LNCaP clone FGC (cell line): ENCODE measurements around the gene SYNE4.

Experiments used
- DNase-seq: peaks from one replicate; pipeline ENCODE4 v3.0.0-alpha.2; 2011; ENCODE audit warnings: low read depth
- H3K4me3 ChIP-seq: 2 replicates; pipeline ENCODE4 v1.5.1; 2011; ENCODE audit warnings: mild to moderate bottlenecking, low read depth, low read length, control low read depth
- TF ChIP-seq, protein P1 (sequence below): IDR thresholded peaks from 2 replicates; pipeline ENCODE4 v1.5.1; 2012; ENCODE audit warnings: mild to moderate bottlenecking; ENCODE audit not compliant: control insufficient read depth, insufficient read depth; ENCODE audit errors: extremely low read depth

The SYNE4 gene, protein sequence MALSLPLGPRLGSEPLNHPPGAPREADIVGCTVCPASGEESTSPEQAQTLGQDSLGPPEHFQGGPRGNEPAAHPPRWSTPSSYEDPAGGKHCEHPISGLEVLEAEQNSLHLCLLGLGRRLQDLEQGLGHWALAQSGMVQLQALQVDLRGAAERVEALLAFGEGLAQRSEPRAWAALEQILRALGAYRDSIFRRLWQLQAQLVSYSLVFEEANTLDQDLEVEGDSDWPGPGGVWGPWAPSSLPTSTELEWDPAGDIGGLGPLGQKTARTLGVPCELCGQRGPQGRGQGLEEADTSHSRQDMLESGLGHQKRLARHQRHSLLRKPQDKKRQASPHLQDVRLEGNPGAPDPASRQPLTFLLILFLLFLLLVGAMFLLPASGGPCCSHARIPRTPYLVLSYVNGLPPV

DNA sequence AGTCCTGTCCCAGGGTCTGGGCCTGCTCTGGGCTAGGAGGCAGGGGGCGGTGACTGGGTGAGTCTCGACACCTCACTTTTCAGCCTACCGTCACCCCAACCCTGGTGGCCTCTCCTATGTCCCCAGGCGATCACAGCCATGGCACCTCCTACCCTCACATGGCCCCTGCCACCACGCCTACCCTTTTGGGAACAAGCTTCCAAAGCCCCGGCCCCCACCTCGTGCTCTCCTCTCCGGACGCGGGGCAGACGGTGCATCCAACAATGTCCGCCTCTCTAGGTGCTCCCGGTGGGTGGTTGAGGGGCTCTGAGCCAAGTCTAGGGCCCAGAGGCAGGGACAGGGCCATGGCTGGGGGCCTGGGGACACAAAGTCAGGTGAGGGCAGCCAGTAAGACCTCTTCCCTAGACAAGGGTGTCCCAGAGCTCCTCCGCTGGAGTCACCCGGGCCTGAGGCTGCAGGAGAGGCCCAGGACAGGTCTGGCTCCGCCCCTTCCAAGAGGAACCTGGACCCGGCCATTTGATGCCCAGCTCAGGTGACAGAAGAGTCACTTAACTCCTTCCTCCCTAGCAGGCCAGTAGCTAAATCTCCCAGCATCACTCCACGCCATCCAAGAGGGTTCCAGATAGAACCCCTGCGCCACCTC, at the start of gene SYNE4:
Gene SYNE4 (minus strand): TSS at position 478 of the 643 bp plus-strand sequence. CDS start 132 bp downstream, at position 346.
- peak; percentile 88 for DNase-seq
- TF ChIP-seq, protein P1, sequence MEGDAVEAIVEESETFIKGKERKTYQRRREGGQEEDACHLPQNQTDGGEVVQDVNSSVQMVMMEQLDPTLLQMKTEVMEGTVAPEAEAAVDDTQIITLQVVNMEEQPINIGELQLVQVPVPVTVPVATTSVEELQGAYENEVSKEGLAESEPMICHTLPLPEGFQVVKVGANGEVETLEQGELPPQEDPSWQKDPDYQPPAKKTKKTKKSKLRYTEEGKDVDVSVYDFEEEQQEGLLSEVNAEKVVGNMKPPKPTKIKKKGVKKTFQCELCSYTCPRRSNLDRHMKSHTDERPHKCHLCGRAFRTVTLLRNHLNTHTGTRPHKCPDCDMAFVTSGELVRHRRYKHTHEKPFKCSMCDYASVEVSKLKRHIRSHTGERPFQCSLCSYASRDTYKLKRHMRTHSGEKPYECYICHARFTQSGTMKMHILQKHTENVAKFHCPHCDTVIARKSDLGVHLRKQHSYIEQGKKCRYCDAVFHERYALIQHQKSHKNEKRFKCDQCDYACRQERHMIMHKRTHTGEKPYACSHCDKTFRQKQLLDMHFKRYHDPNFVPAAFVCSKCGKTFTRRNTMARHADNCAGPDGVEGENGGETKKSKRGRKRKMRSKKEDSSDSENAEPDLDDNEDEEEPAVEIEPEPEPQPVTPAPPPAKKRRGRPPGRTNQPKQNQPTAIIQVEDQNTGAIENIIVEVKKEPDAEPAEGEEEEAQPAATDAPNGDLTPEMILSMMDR = no peak
- peak within 1 kb of the TSS; percentile 92 for H3K4me3 ChIP-seq

DNA sequence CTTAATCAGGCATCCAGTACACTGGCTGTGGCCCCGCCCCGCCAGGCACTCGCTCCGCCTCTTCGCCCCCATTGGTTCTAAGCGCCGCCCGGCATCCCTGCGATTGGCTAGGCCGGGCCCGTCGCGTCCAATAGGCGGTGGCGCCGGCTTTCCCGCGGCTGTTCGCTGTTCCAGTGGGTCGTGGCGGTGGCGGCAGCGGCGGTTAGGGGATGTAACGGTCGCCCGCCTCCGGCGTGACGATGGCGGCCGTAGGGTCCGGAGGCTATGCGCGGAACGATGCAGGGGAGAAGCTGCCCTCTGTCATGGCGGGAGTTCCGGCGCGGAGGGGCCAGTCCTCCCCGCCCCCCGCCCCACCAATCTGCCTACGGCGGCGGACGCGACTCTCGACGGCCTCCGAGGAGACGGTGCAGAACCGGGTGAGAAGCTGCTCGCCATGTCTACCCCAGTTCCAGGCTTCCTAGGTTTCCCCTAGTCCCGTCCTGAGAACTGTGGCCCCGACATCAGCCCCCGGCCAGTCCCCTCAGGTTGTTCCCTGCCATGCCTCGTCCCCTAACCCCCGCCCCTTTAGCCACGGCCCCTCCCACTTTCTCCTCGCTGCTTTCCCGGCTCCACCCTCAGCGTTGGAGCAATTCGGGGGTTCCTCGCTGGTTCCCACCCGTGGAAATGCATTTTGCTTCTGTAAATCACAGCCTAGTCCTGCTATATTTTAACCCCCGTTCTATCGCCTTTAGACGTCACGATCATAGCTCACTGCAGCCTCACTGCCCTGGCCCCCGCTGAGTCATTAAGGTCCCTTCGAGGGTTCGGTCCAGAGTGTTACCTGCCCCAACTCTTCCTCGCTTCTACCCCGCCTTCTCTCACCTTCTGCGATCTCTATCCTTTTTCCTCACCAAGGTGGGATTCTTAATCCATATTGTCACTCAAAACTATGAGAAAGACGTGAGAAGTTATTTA, 46.4 kb upstream of the SYNE4 start, which contains the start of gene WDR62:
Gene WDR62 (plus strand): TSS at position 165 of the 954 bp plus-strand sequence. CDS start 75 bp downstream, at position 240.
- peak within 1 kb of the TSS; percentile 84 for H3K4me3 ChIP-seq
- TF ChIP-seq, protein P1 = no peak
- no peak for DNase-seq

DNA sequence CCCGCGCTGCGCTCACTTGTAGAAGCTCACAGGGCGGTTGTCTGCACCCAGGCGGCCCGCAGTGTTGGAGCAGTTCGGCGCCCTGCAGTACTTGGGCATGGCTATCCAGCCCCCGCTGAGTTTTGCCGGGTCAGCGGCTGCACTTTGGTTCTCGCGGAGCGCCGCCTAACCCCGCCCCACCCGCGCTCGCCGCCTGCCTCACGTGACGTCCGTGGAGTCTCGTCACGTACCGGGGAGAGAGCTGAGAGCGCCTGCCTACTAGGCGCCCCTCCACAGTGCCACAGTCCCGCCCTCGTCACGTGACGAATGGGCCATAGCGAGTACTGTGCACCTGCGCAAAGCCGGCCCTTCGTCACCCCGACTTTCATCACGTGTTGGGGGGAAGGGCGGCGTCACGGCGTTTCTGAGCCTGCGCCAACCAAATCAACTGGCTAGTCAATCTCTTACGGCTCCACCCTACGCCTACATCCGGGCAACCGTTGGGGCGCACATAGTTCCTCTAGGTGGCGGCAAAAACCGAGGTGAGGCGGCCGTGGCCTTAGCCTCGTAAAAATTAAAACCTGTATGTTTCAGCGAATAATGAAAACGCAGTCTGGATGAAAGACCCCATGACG, 45.6 kb upstream of the SYNE4 start, which contains the start of gene THAP8:
Gene THAP8 (minus strand): TSS at position 167 of the 614 bp plus-strand sequence. CDS start 68 bp downstream, at position 99.
- peak; percentile 98 for DNase-seq
- peak within 1 kb of the TSS; percentile 84 for H3K4me3 ChIP-seq
- TF ChIP-seq, protein P1 = peak; percentile 45

DNA sequence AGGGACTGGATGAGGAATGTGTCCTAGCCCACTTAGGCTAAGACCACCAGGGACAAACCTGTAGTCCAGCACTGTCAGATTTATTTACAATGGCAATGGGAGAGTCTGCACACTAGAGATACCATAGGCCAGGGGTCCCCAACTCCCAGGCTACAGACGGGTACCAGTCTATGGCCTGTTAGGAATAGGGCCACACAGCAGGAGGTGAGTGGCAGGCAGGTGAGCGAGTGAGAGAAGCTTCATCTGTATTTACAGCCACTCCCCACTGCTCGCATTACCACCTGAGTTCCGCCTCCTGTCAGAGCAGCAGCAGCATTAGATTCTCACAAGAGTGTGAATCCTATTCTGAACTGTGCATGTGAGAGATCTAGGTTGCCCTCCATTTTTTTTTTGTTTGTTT, 43.0 kb upstream of the SYNE4 start:
- TF ChIP-seq, protein P1 = no peak
- no peak for DNase-seq
- H3K4me3 ChIP-seq = no peak overlapping the region

DNA sequence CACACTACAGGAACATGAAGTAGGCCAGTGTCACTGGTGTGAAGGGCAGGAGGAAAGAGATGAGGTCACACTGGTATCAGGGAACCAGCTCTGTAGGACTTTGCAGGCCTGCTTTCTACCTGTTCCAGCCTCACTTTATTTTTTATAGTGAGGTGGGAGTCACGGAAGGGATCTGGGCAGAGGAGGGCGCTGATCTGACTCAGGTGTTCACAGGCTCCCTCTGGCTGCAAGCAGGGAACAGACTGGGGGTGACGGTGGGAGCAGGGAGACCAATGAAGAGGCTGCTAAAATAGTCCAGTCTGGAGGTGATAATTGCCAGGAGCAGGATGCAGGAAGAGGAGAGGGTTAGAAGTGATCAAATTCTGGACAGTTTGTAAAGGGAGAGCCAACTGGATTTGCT, 42.6 kb upstream of the SYNE4 start:
- no peak for DNase-seq
- TF ChIP-seq, protein P1 = no peak
- no peak overlapping the region for H3K4me3 ChIP-seq

DNA sequence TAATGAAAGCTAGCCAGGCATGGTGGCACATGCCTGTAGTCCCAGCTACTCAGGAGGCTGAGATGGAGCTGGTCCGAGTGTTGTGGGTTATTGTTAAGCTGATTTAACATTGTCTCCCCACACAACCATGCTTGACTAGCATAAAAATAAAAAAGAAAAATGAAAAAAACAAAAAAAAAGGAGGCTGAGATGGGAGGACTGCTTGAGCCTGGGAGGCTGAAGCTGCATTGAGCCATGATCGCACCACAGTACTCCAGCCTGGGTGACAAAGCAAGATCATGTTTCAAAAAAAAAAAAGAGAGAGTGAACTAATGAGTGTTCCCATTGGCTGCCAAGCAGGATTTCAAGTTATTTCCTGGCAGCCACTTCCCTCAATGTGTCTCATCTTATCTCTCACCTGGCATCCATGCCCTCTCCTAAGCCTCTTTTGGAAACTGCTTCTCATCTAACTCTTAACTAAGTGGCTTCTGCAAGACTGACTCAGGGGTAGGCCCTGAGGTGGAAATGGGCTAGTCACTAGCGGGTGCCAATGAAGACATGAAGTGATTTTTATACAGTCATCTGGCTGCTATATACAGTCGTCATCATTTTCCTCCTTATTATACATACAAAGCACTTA, 40.6 kb upstream of the SYNE4 start:
- TF ChIP-seq, protein P1 = no peak
- H3K4me3 ChIP-seq = no peak overlapping the region
- DNase-seq = no peak
